Peyer's patch (tissue), 4 donors: ENCODE results near the gene CNOT1. TPM values are rescaled to one million over a fixed set of nuclear protein-coding genes. Genes with fewer than 3 reads are reported as not detected.

ENCODE experiments used
- DNase-seq, 3 donors: peaks; one replicate each; pipeline ENCODE4 v3.0.0-alpha.2; 2017 to 2019
- H3K27ac ChIP-seq, 4 donors: fragments of 200-600 bp; sonication (generic); one replicate each; pipeline ENCODE4 v1.5.1; 2016 to 2019
- H3K27me3 ChIP-seq, 2 donors: fragments of 200-600 bp; sonication (generic); one replicate each; pipeline ENCODE4 v1.5.1; 2019
- H3K36me3 ChIP-seq, 3 donors: fragments of 200-600 bp; sonication (generic); one replicate each; pipeline ENCODE4 v1.5.1; 2016 to 2019
- H3K4me1 ChIP-seq, 4 donors: fragments of 200-600 bp; sonication (generic); one replicate each; pipeline ENCODE4 v1.5.1; 2016 to 2019
- H3K4me3 ChIP-seq, 4 donors: fragments of 200-600 bp; sonication (generic); 1 replicate in 3 of 4; 2 replicates in 1 of 4; pipeline ENCODE4 v1.5.1; 2016 to 2019; ENCODE audit warnings: mild to moderate bottlenecking in 1 of 4
- H3K9me3 ChIP-seq, 4 donors: fragments of 200-600 bp; sonication (generic); one replicate each; pipeline ENCODE4 v1.5.1; 2016 to 2019; ENCODE audit warnings: mild to moderate bottlenecking in 1 of 4
- CTCF ChIP-seq, 6 experiments: fragments of 450-650 bp in 4 of 6; fragments of 200-600 bp in 2 of 6; sonication (generic) in 1 of 6; IDR thresholded peaks; one replicate each; pipeline ENCODE4 v1.5.1; 2017 to 2019; ENCODE audit warnings: antibody characterized with exemption in 6 of 6, mild to moderate bottlenecking in 3 of 6, moderate library complexity in 1 of 6
- POLR2A ChIP-seq, 2 donors: fragments of 450-650 bp; IDR thresholded peaks; one replicate each; pipeline ENCODE4 v1.5.1; 2017; ENCODE audit warnings: antibody characterized with exemption in 2 of 2, mild to moderate bottlenecking in 2 of 2, moderate library complexity in 2 of 2
- total RNA-seq, 4 donors: library from RNA; depleted of rRNA; stranded (reverse); fragments of >200 nt; gene quantifications; one replicate each; pipeline ENCODE4 v1.1.0, GENCODE V29; 2016

CNOT1 gene
- total RNA-seq, 4 donors from 2014 or later = 165 to 211 (median 190) TPM

- Histone ChIP-seq H3K9me3 (no peaks in the 10 kb centered on the region), H3K4me3 (no peak overlapping the region), H3K36me3 (peaks cover 0 to 89% (median 0%) of the 10 kb centered on the region in 3 donors), H3K27ac (no peak overlapping the region), H3K27me3 (no peaks in the 10 kb centered on the region), H3K4me1 (no peaks in the 10 kb centered on the region)
- TF ChIP-seq CTCF (IDR thresholded peaks at IDR 0.05) (no peak), POLR2A (IDR thresholded peaks at IDR 0.05) (no peak)
- DNase-seq = no peak
These were observed 41.2 kb downstream of the CNOT1 start for GRCh38 chr16:58588406-58588805.

- H3K36me3 ChIP-seq = peaks cover 0 to 92% (median 0%) of the 10 kb centered on the region in 3 donors
These were observed 43.1 kb downstream of the CNOT1 start for GRCh38 chr16:58586340-58587030.

GRCh38 chr16:58584831-58585505 lies 44.7 kb downstream of the CNOT1 start:
- DNase-seq = no peak
- Histone ChIP-seq H3K4me1 (no peaks in the 10 kb centered on the region), H3K27ac (no peak overlapping the region), H3K36me3 (peaks cover 0 to 95% (median 0%) of the 10 kb centered on the region in 3 donors), H3K9me3 (no peaks in the 10 kb centered on the region), H3K27me3 (no peaks in the 10 kb centered on the region), H3K4me3 (no peak overlapping the region)
- TF ChIP-seq CTCF (IDR thresholded peaks at IDR 0.05) (no peak), POLR2A (IDR thresholded peaks at IDR 0.05) (no peak)

More at GRCh38 chr16:58586340-58587030, 43.1 kb downstream of the CNOT1 start:
- Histone ChIP-seq H3K9me3 (no peaks in the 10 kb centered on the region), H3K27me3 (no peaks in the 10 kb centered on the region), H3K27ac (no peak overlapping the region), H3K4me3 (no peak overlapping the region), H3K4me1 (no peaks in the 10 kb centered on the region)
- TF ChIP-seq POLR2A (IDR thresholded peaks at IDR 0.05) = no peak
- no peak for TF ChIP-seq CTCF (IDR thresholded peaks at IDR 0.05)
- no peak for DNase-seq

GRCh38 chr16:58582971-58583765 lies 46.5 kb downstream of the CNOT1 start:
- Histone ChIP-seq H3K4me1 (no peaks in the 10 kb centered on the region), H3K4me3 (no peak overlapping the region), H3K9me3 (no peaks in the 10 kb centered on the region), H3K27me3 (no peaks in the 10 kb centered on the region), H3K27ac (no peak overlapping the region), H3K36me3 (peaks cover 0 to 96% (median 0%) of the 10 kb centered on the region in 3 donors)
- no peak for DNase-seq
- TF ChIP-seq CTCF (IDR thresholded peaks at IDR 0.05) (no peak), POLR2A (IDR thresholded peaks at IDR 0.05) (no peak)

GRCh38 chr16:58582133-58582532 lies 47.5 kb downstream of the CNOT1 start:
- H3K36me3 ChIP-seq = peaks cover 0 to 96% (median 0%) of the 10 kb centered on the region in 3 donors
- no peak for DNase-seq
- no peaks in the 10 kb centered on the region for H3K27me3 ChIP-seq
- H3K9me3 ChIP-seq = no peaks in the 10 kb centered on the region
- TF ChIP-seq CTCF (IDR thresholded peaks at IDR 0.05) (no peak), POLR2A (IDR thresholded peaks at IDR 0.05) (no peak)
- H3K27ac ChIP-seq = no peak overlapping the region
- no peak overlapping the region for H3K4me3 ChIP-seq
- H3K4me1 ChIP-seq = no peaks in the 10 kb centered on the region
